ENCODE data around the gene CC2D1A.

GRCh38 chr19:13951799-13952153, 45.8 kb downstream of the CC2D1A start:
- TF ChIP-seq CTCF (IDR thresholded peaks at IDR 0.05) (no peak), POLR2A (IDR thresholded peaks at IDR 0.05) (no peak), POLR2AphosphoS5 (IDR thresholded peaks at IDR 0.05) (no peak), EP300 (IDR thresholded peaks at IDR 0.05) (no peak)

All from stomach (tissue), 4 donors.